Transverse colon (tissue), 4 donors: ENCODE results near the gene VAPB. TPM values are rescaled to one million over a fixed set of nuclear protein-coding genes. Genes with fewer than 3 reads are reported as not detected.
A peak's percentile ranks its signal among the peaks of the same experiment; 100 is the strongest.

Source experiments
- DNase-seq: peaks from one replicate; pipeline ENCODE4 v3.0.0-alpha.2; 2019
- H3K27ac ChIP-seq, 4 donors: fragments of 200-600 bp; sonication (generic); 2 replicates each; pipeline ENCODE4 v1.5.1; 2016 to 2018; ENCODE audit warnings: inconsistent platforms in 4 of 4
- H3K27me3 ChIP-seq: fragments of 200-600 bp; sonication (generic); 2 replicates; pipeline ENCODE4 v1.5.1; 2017; ENCODE audit warnings: inconsistent platforms
- H3K36me3 ChIP-seq, 4 donors: fragments of 200-600 bp; sonication (generic); 2 replicates each; pipeline ENCODE4 v1.5.1; 2017 to 2019; ENCODE audit warnings: inconsistent platforms in 4 of 4
- H3K4me1 ChIP-seq, 4 donors: fragments of 200-600 bp; sonication (generic); 2 replicates each; pipeline ENCODE4 v1.5.1; 2017 to 2020; ENCODE audit warnings: inconsistent platforms in 4 of 4
- H3K4me3 ChIP-seq, 4 donors: fragments of 200-600 bp; sonication (generic); 1 replicate in 1 of 4; 2 replicates in 3 of 4; pipeline versions ENCODE4 v1.5.1 to v1.6.1; 2017 to 2019; ENCODE audit warnings: inconsistent platforms in 4 of 4
- H3K9me3 ChIP-seq, 2 donors: fragments of 200-600 bp; sonication (generic); 2 replicates each; pipeline ENCODE4 v1.5.1; 2017 to 2019; ENCODE audit warnings: inconsistent platforms in 2 of 2
- CTCF ChIP-seq, 5 experiments: fragments of 200-600 bp in 3 of 5; fragments of 450-650 bp in 2 of 5; sonication (generic) in 3 of 5; IDR thresholded peaks; 1 replicate in 2 of 5; 2 replicates in 3 of 5; pipeline ENCODE4 v1.5.1; 2016 to 2017; ENCODE audit warnings: antibody characterized with exemption in 5 of 5, inconsistent platforms in 3 of 5, mild to moderate bottlenecking in 2 of 5, moderate library complexity in 1 of 5
- EP300 ChIP-seq: sonication (generic); formaldehyde crosslinking; IDR thresholded peaks from one replicate; pipeline ENCODE4 v1.6.1; 2017; ENCODE audit warnings: antibody characterized with exemption, low read depth
- POLR2A ChIP-seq: fragments of 450-650 bp; IDR thresholded peaks from one replicate; pipeline ENCODE4 v1.6.1; 2016; ENCODE audit warnings: antibody characterized with exemption, mild to moderate bottlenecking, moderate library complexity
- POLR2AphosphoS5 ChIP-seq, 3 donors: sonication (generic); formaldehyde crosslinking; IDR thresholded peaks; one replicate each; pipeline ENCODE4 v1.6.1; 2016; ENCODE audit warnings: antibody characterized with exemption in 3 of 3
- WGBS, 2 donors: methylation state at CpG; one replicate each; pipeline ENCODE4 v1.1.5; 2018; ENCODE audit warnings: low coverage in 1 of 2; 5-methylcytosine and 5-hydroxymethylcytosine counted together
- in situ Hi-C, 4 donors: fragments of 200-750 bp; cut with MboI; loops; one replicate each; pipeline versions ENCODE4 v1.15.0 to v1.15.1; 2017; ENCODE audit warnings: low sequenced_read_pairs in 3 of 4, low pct_ligation_motif_present in 1 of 4, low pct_unique_long_range_greater_than_20kb in 1 of 4
- intact Hi-C: fragments of 100-400 bp; cut with DNase I; formaldehyde crosslinking; loops from one replicate; pipeline ENCODE4 v1.15.1; 2023; ENCODE audit warnings: low total_unique reads
- total RNA-seq, 4 donors: library from RNA; depleted of rRNA; stranded (reverse); fragments of >200 nt; gene quantifications; one replicate each; pipeline ENCODE4 v1.1.0, GENCODE V29; 2016

Gene VAPB
- total RNA-seq, 4 donors from 2014 or later, result 11.6 to 44.8 (median 28.0) TPM

GRCh38 chr20:58406422-58407001, 17.5 kb downstream of the VAPB start:
- H3K9me3 ChIP-seq, result no peaks in the 10 kb centered on the region
- peaks cover 0 to 47% (median 20%) of the 10 kb centered on the region in 4 donors for H3K4me1 ChIP-seq
- in situ Hi-C loops (loop anchor here in 1 of 4 donors (25.0 kb wide), 1 partner anchor 94 kb away; the partner anchor contains the start of gene RAB22A), intact Hi-C loops (no loop called here)
- no peaks in the 10 kb centered on the region for H3K36me3 ChIP-seq
- 69 to 78% methylated on average over 4 of the region's 4 CpGs for whole genome bisulfite sequencing, 2 donors
- no peak overlapping the region for H3K4me3 ChIP-seq
- DNase-seq, result no peak
- H3K27me3 ChIP-seq, result no peaks in the 10 kb centered on the region
- no peak overlapping the region for H3K27ac ChIP-seq
- TF ChIP-seq POLR2AphosphoS5 (IDR thresholded peaks at IDR 0.05) (no peak), CTCF (IDR thresholded peaks at IDR 0.05) (no peak), EP300 (no peak)

- intact Hi-C loops (no loop called here), in situ Hi-C loops (loop anchor here in 1 of 4 donors (25.0 kb wide), 1 partner anchor 95 kb away; the partner anchor contains the start of gene RAB22A)
- 43 to 64% methylated on average over 4 of the region's 4 CpGs for WGBS, 2 donors
- Histone ChIP-seq H3K27ac (peak overlapping the region in 1 of 4 donors; percentile 44), H3K9me3 (no peaks in the 10 kb centered on the region), H3K4me3 (no peak overlapping the region), H3K4me1 (peaks cover 0 to 47% (median 17%) of the 10 kb centered on the region in 4 donors), H3K27me3 (no peaks in the 10 kb centered on the region), H3K36me3 (no peaks in the 10 kb centered on the region)
- no peak for DNase-seq
- TF ChIP-seq CTCF (IDR thresholded peaks at IDR 0.05) (no peak), POLR2A (no peak), EP300 (no peak), POLR2AphosphoS5 (IDR thresholded peaks at IDR 0.05) (no peak)
These were observed 18.3 kb downstream of the VAPB start for GRCh38 chr20:58407201-58407873.

GRCh38 chr20:58407966-58408557, 19.0 kb downstream of the VAPB start:
- intact Hi-C loops, result no loop called here
- H3K27ac ChIP-seq, result peak overlapping the region in 3 of 4 donors; percentile 0 to 44 (median 38)

More at GRCh38 chr20:58407966-58408557, 19.0 kb downstream of the VAPB start:
- TF ChIP-seq POLR2AphosphoS5 (IDR thresholded peaks at IDR 0.05) (no peak), CTCF (IDR thresholded peaks at IDR 0.05) (no peak), EP300 (no peak), POLR2A (no peak)
- no peaks in the 10 kb centered on the region for H3K9me3 ChIP-seq
- WGBS, 2 donors, result 43 to 48% methylated on average over 2 of the region's 2 CpGs
- in situ Hi-C loops, result loop anchor here in 1 of 4 donors (25.0 kb wide), 1 partner anchor 96 kb away; the partner anchor contains the start of gene RAB22A
- DNase-seq, result no peak
- H3K4me3 ChIP-seq, result no peak overlapping the region
- H3K4me1 ChIP-seq, result peaks cover 0 to 43% (median 15%) of the 10 kb centered on the region in 4 donors
- no peaks in the 10 kb centered on the region for H3K36me3 ChIP-seq
- no peaks in the 10 kb centered on the region for H3K27me3 ChIP-seq
